Ramos (cell line): Measurements from ENCODE around the gene XRN2.

Experiments
- in situ Hi-C: fragments of 300-500 bp; cut with MboI; formaldehyde crosslinking; loops from one replicate; pipeline ENCODE4 v1.14.3; 2022; ENCODE audit warnings: low sequenced_read_pairs; ENCODE audit not compliant: unreplicated experiment

XRN2 gene, protein sequence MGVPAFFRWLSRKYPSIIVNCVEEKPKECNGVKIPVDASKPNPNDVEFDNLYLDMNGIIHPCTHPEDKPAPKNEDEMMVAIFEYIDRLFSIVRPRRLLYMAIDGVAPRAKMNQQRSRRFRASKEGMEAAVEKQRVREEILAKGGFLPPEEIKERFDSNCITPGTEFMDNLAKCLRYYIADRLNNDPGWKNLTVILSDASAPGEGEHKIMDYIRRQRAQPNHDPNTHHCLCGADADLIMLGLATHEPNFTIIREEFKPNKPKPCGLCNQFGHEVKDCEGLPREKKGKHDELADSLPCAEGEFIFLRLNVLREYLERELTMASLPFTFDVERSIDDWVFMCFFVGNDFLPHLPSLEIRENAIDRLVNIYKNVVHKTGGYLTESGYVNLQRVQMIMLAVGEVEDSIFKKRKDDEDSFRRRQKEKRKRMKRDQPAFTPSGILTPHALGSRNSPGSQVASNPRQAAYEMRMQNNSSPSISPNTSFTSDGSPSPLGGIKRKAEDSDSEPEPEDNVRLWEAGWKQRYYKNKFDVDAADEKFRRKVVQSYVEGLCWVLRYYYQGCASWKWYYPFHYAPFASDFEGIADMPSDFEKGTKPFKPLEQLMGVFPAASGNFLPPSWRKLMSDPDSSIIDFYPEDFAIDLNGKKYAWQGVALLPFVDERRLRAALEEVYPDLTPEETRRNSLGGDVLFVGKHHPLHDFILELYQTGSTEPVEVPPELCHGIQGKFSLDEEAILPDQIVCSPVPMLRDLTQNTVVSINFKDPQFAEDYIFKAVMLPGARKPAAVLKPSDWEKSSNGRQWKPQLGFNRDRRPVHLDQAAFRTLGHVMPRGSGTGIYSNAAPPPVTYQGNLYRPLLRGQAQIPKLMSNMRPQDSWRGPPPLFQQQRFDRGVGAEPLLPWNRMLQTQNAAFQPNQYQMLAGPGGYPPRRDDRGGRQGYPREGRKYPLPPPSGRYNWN

GRCh38 chr20:21303061-21303871 is at the start of gene XRN2:
XRN2 (plus strand) TSS chr20:21303331; CDS start chr20:21303399, 68 bp downstream.
- in situ Hi-C loops, result no loop called here

DNA sequence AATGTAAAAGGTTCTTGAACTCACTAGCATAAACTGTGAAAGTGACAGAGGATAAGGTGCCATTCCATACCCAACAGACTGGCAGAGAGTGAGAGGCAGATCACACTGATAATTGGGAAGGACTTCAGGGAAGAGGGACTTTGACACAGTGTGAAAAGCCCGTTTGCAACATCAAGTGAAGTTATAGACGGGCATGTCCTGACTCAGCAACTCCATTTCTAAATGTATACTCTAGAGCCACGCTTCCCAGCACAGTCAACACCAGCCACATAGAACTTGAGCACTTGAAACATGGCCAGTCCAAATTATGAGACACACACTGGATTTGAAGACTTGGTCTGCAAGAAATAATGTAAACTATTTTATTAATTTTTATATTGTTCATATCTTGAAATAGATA is 45.9 kb upstream of the XRN2 start:
- in situ Hi-C loops, result no loop called here

- in situ Hi-C loops, result no loop called here
Measured at GRCh38 chr20:21258411-21258810, 44.7 kb upstream of the XRN2 start.

GRCh38 chr20:21259346-21259745 is 43.8 kb upstream of the XRN2 start:
- in situ Hi-C loops, result no loop called here

- in situ Hi-C loops, result no loop called here
Measured at GRCh38 chr20:21262812-21263211, 40.3 kb upstream of the XRN2 start.

GRCh38 chr20:21265261-21266190 is 37.6 kb upstream of the XRN2 start:
- in situ Hi-C loops, result no loop called here

DNA sequence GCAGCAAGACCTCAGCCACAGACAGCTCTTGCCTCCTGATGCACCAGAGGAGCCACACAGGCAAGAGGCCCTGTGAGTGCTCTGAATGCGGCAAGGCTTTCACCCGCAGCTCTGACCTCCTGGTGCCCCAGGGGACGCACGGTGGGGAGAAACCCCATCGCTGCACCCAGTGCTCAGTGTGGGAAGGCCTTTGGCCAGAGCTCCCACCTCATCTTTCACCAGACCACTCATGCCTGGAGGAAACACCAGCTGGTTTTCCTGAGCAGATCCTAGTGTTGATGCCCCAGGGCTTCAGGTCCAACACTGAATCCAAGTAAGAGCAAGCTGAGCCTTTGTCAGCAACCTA is 37.0 kb upstream of the XRN2 start:
- in situ Hi-C loops, result no loop called here

DNA sequence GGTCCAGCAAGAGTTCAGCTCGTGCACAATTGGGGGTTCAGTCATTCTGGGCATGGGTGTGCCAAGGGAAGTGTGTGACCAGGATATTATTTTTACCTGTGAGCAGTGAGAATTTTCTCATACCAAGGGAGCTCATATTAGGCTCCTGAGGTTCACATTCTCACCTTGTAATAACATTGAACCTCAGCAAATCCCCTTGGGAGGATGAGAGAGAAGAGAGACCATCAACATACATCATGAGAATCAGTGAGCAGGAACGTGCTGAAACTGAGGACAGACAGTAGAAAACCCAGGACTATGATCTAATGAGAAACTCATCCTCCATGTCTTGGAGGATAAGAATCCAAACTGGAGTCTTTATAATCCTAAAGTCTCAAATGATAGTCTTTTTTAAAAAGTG is 33.4 kb upstream of the XRN2 start:
- in situ Hi-C loops, result no loop called here

- in situ Hi-C loops, result no loop called here
Measured at GRCh38 chr20:21270806-21271205, 32.3 kb upstream of the XRN2 start.

- in situ Hi-C loops, result no loop called here
Measured at GRCh38 chr20:21272279-21272678, 30.9 kb upstream of the XRN2 start.

DNA sequence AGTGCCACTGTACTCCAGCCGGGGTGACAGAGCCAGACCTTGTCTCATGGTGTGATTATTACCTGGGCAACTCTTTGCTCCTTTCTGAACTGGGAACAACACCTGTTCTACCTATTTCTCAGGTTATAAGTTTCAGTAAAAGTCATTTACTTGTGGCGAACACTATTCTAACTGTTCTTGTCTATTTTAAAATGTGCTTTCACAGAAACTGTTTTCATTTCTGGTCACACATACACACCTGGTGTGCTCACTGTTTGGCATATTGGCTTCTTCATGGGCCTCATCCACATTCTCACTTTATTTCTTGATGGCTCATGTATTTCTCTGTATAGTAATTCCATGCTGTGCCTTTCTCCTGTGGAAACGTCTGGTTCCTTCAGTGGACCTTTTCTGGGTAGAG is 30.5 kb upstream of the XRN2 start:
- in situ Hi-C loops, result no loop called here

- in situ Hi-C loops, result no loop called here
Measured at GRCh38 chr20:21273755-21274386, 29.3 kb upstream of the XRN2 start.

DNA sequence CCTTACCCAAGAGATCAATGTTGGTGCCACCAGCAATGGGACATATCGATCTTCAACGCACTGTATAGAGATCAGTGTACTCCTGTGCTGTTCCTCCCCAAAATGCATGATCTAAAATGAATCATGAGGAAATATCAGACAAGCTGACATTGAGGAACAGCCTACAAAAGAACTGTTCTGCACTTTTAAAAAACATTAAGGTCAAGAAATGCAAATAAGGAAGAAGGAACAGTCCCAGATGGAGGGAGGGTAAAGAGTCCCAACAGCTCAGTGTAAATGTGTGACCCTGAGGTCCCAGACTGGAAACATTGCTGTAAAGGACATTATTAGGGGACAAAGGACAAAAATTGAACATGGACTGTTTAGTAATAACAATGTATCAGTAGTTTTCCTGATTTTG is 24.3 kb upstream of the XRN2 start:
- in situ Hi-C loops, result no loop called here

DNA sequence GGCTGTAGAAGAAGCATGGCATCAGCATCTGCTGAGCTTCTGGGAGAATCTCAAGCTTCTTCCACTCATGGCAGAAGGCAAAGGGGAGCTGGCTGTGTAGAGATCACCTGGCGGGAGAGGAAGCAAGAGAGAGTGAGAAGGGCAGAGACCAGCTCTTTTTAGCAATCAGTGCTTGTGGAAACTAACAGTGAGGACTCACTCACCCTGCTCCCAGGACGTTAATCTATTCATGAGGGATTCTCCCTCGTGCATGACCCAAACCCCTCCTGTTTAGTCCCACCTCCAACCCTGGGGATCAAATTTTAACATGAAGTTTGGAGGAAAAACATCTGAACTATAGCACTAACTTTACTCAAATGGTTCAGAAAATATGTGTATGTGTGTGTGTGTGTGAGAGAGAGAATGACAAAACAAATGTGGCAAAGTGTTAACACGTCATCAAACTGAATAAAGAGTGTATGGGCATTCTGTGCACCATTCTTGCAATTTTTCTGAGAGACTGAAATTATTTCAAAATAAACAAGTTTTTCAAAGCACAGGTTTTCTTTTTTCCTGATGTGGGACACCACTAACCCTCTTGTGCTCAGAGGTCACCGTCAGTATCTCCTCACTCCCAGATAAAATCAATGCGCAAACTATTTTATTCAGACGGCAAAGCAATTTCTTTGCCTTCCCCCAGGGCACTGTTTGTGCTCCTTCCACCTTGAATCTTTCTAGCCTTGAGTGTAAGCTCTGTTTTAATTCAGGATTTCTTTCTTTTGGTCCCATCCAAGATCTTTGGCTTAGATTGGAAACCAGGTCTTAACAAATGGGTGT is 23.2 kb upstream of the XRN2 start:
- in situ Hi-C loops, result no loop called here

DNA sequence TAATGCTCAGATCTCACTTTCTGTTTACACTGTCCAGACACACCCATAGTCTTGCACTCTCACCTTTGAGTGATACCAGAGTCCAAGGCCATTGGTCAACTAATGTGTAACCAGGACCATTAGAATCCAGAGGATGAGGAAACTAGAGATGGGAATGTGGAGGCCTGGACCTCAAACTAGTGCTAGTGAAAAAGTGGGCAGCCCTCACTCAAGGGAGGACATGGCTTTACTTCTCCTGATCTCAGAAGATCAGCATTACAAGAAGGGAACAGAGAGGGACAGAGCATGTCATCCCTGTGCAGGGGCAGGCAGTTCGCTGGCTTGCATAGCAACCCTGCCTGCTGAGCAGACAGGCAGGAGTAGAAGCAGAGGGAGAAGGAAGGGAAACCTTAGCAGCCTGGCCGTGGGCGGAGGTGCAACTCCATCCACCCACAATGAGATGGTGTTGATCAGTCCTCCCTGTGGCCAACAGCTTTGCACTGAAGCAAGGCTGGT is 22.6 kb upstream of the XRN2 start:
- in situ Hi-C loops, result no loop called here

DNA sequence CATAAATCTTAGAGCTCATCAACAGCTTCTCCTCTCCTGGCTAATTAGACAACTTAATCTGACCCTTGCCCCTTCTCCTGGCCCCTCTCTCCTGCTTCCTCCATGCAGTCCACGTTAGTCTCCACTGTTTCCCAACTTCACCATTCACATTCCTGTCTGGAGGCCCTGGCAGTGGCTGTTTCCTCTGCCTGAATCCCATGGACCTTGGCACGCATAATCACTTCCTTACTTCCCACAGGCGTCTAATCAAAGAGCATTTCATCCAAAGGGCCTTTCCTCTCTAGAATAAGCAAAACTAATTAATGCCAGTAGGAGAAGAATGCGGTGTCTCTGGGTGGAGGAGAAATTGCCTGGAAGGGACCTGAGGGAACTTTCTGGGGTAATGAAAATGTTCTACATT is 16.4 kb upstream of the XRN2 start:
- in situ Hi-C loops, result no loop called here

GRCh38 chr20:21288587-21289370 is 14.4 kb upstream of the XRN2 start:
- in situ Hi-C loops, result no loop called here
